Measurements from ENCODE around the gene UQCC3. TPM values are rescaled to one million over a fixed set of nuclear protein-coding genes. Genes with fewer than 3 reads are reported as not detected.
"Not testable (repeated sequence)": the region's sequence is repeated elsewhere in the genome, so short reads cannot be mapped to it uniquely, and the experiment has no call there.

Gene UQCC3
- total RNA-seq, 1 donor = 6.8 TPM

GRCh38 chr11:62666259-62666926, 5.1 kb upstream of the UQCC3 start:
- no peak for DNase-seq (ENCODE audit: low read depth)
- H3K4me3 ChIP-seq (ENCODE audit: low read depth, low read length) = peak overlapping the region; percentile 97
- no peak for TF ChIP-seq CTCF (IDR thresholded peaks at IDR 0.05; ENCODE audit: insufficient read depth, low read length)

DNA sequence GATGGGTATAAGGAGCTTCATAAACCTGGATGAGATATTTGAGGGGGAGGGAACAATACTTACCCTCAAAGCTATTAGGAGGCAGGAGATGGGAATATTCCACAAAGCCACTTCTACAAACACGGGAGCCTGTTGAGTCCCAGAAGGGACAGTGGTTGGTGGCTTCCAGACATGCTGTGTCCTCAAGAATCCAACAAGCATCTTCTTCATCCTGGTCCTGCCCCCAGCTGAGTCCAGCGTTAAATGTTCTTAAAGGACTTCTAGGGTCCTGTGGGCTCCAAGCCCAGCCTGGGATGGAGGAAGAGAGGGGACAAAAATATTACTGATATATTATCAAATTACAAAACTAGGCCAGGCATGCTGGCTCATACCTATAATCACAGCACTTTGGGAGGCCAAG, 4.0 kb upstream of the UQCC3 start:
- no peak for DNase-seq (ENCODE audit: low read depth)
- TF ChIP-seq CTCF (IDR thresholded peaks at IDR 0.05; ENCODE audit: insufficient read depth, low read length) = no peak
- peak overlapping the region; percentile 97 for H3K4me3 ChIP-seq (ENCODE audit: low read depth, low read length)

GRCh38 chr11:62669420-62670161, 1.9 kb upstream of the UQCC3 start:
- no peak for TF ChIP-seq CTCF (IDR thresholded peaks at IDR 0.05; ENCODE audit: insufficient read depth, low read length)
- H3K4me3 ChIP-seq (ENCODE audit: low read depth, low read length) = no peak overlapping the region
- DNase-seq (ENCODE audit: low read depth) = no peak

DNA sequence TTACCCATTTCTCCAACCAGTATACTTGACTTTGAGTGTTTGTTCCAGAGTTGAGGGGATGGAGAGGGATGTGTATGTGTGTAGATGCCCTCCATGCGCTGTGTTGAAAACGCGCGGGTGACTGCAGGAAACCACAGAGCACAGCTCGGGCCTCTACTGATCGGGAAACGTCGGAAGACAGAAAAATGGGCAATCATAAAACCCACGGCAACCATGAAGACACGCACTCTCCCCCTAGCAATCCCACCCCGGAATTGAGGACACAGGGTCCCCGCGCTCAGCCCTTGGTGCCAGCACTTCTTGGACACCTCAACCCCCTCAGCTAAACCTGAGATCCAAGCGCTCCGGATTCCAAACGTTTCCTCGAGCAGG, 251 bp upstream of the UQCC3 start:
- no peak for DNase-seq (ENCODE audit: low read depth)
- no peak for TF ChIP-seq CTCF (IDR thresholded peaks at IDR 0.05; ENCODE audit: insufficient read depth, low read length)
- peak overlapping the region; percentile 91 for H3K4me3 ChIP-seq (ENCODE audit: low read depth, low read length)

DNA sequence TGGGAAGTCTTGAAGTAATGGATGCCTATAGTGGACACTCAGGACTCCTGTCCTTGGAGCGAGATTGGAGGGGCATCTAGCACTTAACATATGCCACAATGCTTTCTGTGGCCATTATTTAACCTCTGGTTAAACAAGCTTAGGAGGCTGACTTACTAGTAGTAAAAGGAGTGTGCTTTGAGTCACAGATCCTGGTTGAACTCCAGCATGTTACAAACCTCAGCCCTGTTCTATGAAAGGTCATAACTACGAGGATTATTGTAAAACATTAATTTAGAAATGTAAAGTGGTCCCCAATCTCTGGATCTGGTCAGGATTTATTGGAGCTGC, 1.7 kb downstream of the UQCC3 start:
- DNase-seq (ENCODE audit: low read depth) = no peak
- H3K4me3 ChIP-seq (ENCODE audit: low read depth, low read length) = no peak overlapping the region
- no peak for TF ChIP-seq CTCF (IDR thresholded peaks at IDR 0.05; ENCODE audit: insufficient read depth, low read length)

- not testable (repeated sequence) for H3K4me3 ChIP-seq (ENCODE audit: low read depth, low read length); DNase-seq (ENCODE audit: low read depth)
These were observed 3.9 kb downstream of the UQCC3 start for GRCh38 chr11:62675415-62675814.

DNA sequence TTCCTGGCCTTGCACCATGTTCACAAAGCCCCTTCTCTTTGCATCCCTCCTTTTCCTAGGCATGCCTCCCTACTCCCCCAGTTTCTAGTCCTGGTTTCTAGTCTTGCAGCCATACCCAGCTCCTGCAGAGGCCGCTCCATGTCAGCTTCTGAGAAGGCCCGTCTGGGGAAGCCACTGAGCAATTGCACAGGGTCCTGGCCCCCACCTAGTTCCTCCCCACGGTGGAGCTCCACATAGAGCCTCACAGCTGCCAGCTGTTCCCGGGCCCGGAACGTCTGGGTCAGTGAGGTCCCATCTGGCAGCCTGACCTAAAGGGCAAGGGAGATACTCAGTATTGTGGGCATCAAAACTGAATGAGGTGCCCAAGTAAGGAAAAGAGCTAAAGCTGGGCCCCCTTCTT, 5.2 kb downstream of the UQCC3 start:
- H3K4me3 ChIP-seq (ENCODE audit: low read depth, low read length) = no peak overlapping the region
- DNase-seq (ENCODE audit: low read depth) = no peak
- TF ChIP-seq CTCF (IDR thresholded peaks at IDR 0.05; ENCODE audit: insufficient read depth, low read length) = no peak

Data from fibroblast of the aortic adventitia (primary cell).